ENCODE data around the gene LAMA3.

LAMA3 gene

GRCh38 chr18:23910032-23910431 is 220.8 kb downstream of the LAMA3 start:
- Histone ChIP-seq H3K4me3 (ENCODE audit: low read depth, low read length) (no peak overlapping the region), H3K36me3 (ENCODE audit: control insufficient read depth in 2 of 2, insufficient read depth in 1 of 2, low read length in 2 of 2) (peaks cover 17 to 69% of the 10 kb centered on the region in 2 experiments), H3K9me3 (ENCODE audit: control insufficient read depth, insufficient read depth, low read depth, low read length) (no peaks in the 10 kb centered on the region), H3K27ac (ENCODE audit: extremely low read depth, low read depth, low read length) (no peak overlapping the region), H3K4me1 (ENCODE audit: control insufficient read depth, insufficient read depth, low read length) (no peaks in the 10 kb centered on the region)
- CTCF ChIA-PET: interaction anchor here (1.9 kb wide), 1 partner anchor 9 kb away, joined by 22 read pairs; no protein-coding TSS in a partner anchor
- TF ChIP-seq BCL11B (tag by site-specific recombination; IDR thresholded peaks at IDR 0.05; ENCODE audit: low read depth) (no peak), ZSCAN30 (tag by site-specific recombination; IDR thresholded peaks at IDR 0.05) (no peak)
- POLR2A ChIA-PET: no interaction called here

GRCh38 chr18:23912356-23912755 is 223.1 kb downstream of the LAMA3 start:
- no peaks in the 10 kb centered on the region for H3K9me3 ChIP-seq (ENCODE audit: control insufficient read depth, insufficient read depth, low read depth, low read length)
- H3K36me3 ChIP-seq (ENCODE audit: control insufficient read depth in 2 of 2, insufficient read depth in 1 of 2, low read length in 2 of 2): peaks cover 14 to 70% of the 10 kb centered on the region in 2 experiments; a peak in 2 of 3 replicates
- no peak overlapping the region for H3K27ac ChIP-seq (ENCODE audit: extremely low read depth, low read depth, low read length)
- no peak for TF ChIP-seq GLI4 (tag by site-specific recombination; IDR thresholded peaks at IDR 0.05)
- TF ChIP-seq GFI1B (tag by site-specific recombination; IDR thresholded peaks at IDR 0.05): no peak
- TF ChIP-seq ZNF10 (tag by site-specific recombination; IDR thresholded peaks at IDR 0.05): no peak
- no peak for TF ChIP-seq ZNF19 (tag by site-specific recombination; IDR thresholded peaks at IDR 0.05; ENCODE audit: low read depth)
- TF ChIP-seq ZNF133 (tag by site-specific recombination; IDR thresholded peaks at IDR 0.05): no peak
- no peak for TF ChIP-seq ZNF175 (tag by site-specific recombination; IDR thresholded peaks at IDR 0.05)
- TF ChIP-seq ZNF610 (tag by site-specific recombination; IDR thresholded peaks at IDR 0.05; ENCODE audit: borderline replicate concordance): no peak
- no peak for TF ChIP-seq ZNF624 (tag by site-specific recombination; IDR thresholded peaks at IDR 0.05)
- no peak for TF ChIP-seq ZNF561 (tag by site-specific recombination; IDR thresholded peaks at IDR 0.05; ENCODE audit: borderline replicate concordance)
- no peak for TF ChIP-seq ZNF629 (tag by site-specific recombination; IDR thresholded peaks at IDR 0.05)
- no peak for TF ChIP-seq SETDB1 (IDR thresholded peaks at IDR 0.05; ENCODE audit: insufficient read length, low read length)
- TF ChIP-seq ZNF571 (tag by site-specific recombination; IDR thresholded peaks at IDR 0.05): no peak
- no peak for TF ChIP-seq ZNF214 (tag by site-specific recombination; IDR thresholded peaks at IDR 0.05; ENCODE audit: borderline replicate concordance)
- no peak for TF ChIP-seq ZBTB48 (tag by site-specific recombination; IDR thresholded peaks at IDR 0.05)
- no peak for TF ChIP-seq ZNF548 (tag by site-specific recombination; IDR thresholded peaks at IDR 0.05)
- TF ChIP-seq TCF7L2 (IDR thresholded peaks at IDR 0.05; ENCODE audit: borderline replicate concordance, low read depth, low read length): no peak
- TF ChIP-seq TRIM28 (IDR thresholded peaks at IDR 0.05; ENCODE audit: borderline replicate concordance, low read length): no peak
- no peak for TF ChIP-seq ZXDB (tag by site-specific recombination; IDR thresholded peaks at IDR 0.05)
- no peak for TF ChIP-seq ZNF521 (tag by site-specific recombination; IDR thresholded peaks at IDR 0.05)
- TF ChIP-seq ATF2 (tag by site-specific recombination; IDR thresholded peaks at IDR 0.05; ENCODE audit: low read depth): no peak
- H3K4me3 ChIP-seq (ENCODE audit: low read depth, low read length): no peak overlapping the region
- ChIA-PET POLR2A (no interaction called here), CTCF (interaction anchor here (0.6 to 1.2 kb wide), 3 partner anchors 11 to 403 kb away, joined by 3 to 5 read pairs (median 3); no protein-coding TSS in a partner anchor)
- no peaks in the 10 kb centered on the region for H3K4me1 ChIP-seq (ENCODE audit: control insufficient read depth, insufficient read depth, low read length)

GRCh38 chr18:23916338-23916737 is 227.1 kb downstream of the LAMA3 start:
- ChIA-PET POLR2A (interaction anchor here (0.5 kb wide), 1 partner anchor 34 kb away, joined by 3 read pairs; no protein-coding TSS in a partner anchor), CTCF (interaction anchor here (0.6 to 0.7 kb wide), 3 partner anchors 103 to 174 kb away, joined by 3 to 6 read pairs (median 4); no protein-coding TSS in a partner anchor)
- Histone ChIP-seq H3K4me3 (ENCODE audit: low read depth, low read length) (no peak overlapping the region), H3K36me3 (ENCODE audit: control insufficient read depth in 2 of 2, insufficient read depth in 1 of 2, low read length in 2 of 2) (peaks cover 18 to 48% of the 10 kb centered on the region in 2 experiments; a peak in 2 of 3 replicates), H3K27ac (ENCODE audit: extremely low read depth, low read depth, low read length) (no peak overlapping the region), H3K9me3 (ENCODE audit: control insufficient read depth, insufficient read depth, low read depth, low read length) (no peaks in the 10 kb centered on the region), H3K4me1 (ENCODE audit: control insufficient read depth, insufficient read depth, low read length) (no peaks in the 10 kb centered on the region)
- no peak for TF ChIP-seq ZNF175 (tag by site-specific recombination; IDR thresholded peaks at IDR 0.05)
- TF ChIP-seq ZSCAN23 (tag by site-specific recombination; IDR thresholded peaks at IDR 0.05): no peak
- TF ChIP-seq ZEB2 (tag by site-specific recombination; IDR thresholded peaks at IDR 0.05): no peak
- TF ChIP-seq ZBTB48 (tag by site-specific recombination; IDR thresholded peaks at IDR 0.05): no peak
- no peak for TF ChIP-seq ZNF155 (tag by site-specific recombination; IDR thresholded peaks at IDR 0.05)
